Sciatic nerve (tissue), 2 donors: ENCODE measurements around the gene CLEC16A. TPM values are rescaled to one million over a fixed set of nuclear protein-coding genes. Genes with fewer than 3 reads are reported as not detected.
A peak's percentile ranks its signal among the peaks of the same experiment; 100 is the strongest.

Source experiments
- ATAC-seq: fragments of 200-7000 bp; cut with Tn5 transposase; one replicate; pipeline ENCODE4 v1.9.1; 2020; ENCODE audit warnings: mild to moderate bottlenecking, moderate library complexity
- DNase-seq: peaks from one replicate; pipeline ENCODE4 v3.0.0-alpha.2; 2020; ENCODE audit warnings: low spot score
- intact Hi-C: fragments of 100-400 bp; cut with DNase I; formaldehyde crosslinking; loops from one replicate; pipeline ENCODE4 v1.14.2; 2022
- total RNA-seq: library from RNA; stranded (reverse); fragmentation: NEBNext Ultra II Directional; extraction: Animal tissue kit (Norgen Biotek cat#: 25700); gene quantifications from one replicate; pipeline ENCODE4 v1.2.1, GENCODE V29; 2021
- donor health status: DM: no; HTN: no; CAD: no.
- donor health status: DM: no; HTN: no; CAD: no.

CLEC16A gene
- total RNA-seq, 1 donor from 2014 or later = 39.4 TPM

GRCh38 chr16:11045441-11045840 is 101.1 kb downstream of the CLEC16A start:
- no peak for ATAC-seq
- intact Hi-C loops = no loop called here
- DNase-seq = no peak

DNA sequence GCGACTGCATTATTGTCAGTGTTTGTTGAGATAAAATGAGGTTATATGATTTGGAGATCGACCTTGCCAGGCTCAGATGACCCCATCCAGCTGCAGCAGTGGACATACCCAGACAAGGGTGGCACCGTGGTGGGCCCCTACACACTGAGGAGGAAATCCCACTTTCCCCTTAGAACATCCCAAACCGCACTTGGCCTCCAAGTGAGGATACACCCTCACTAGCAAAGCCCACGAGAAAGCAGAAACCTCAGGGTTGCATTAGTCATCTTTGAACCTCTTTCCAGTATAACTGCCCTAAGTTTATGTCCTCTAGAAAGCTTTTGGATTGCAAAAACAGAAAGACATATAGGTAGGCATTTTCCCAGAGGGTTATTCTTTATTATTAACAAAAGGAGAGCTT is 101.5 kb downstream of the CLEC16A start:
- DNase-seq = no peak
- intact Hi-C loops = no loop called here
- peak; percentile 66 for ATAC-seq

GRCh38 chr16:11046382-11046931 is 102.1 kb downstream of the CLEC16A start:
- intact Hi-C loops = no loop called here
- DNase-seq (no peak), ATAC-seq (peak; percentile 29)

GRCh38 chr16:11047057-11047456 is 102.7 kb downstream of the CLEC16A start:
- intact Hi-C loops = no loop called here
- DNase-seq (no peak), ATAC-seq (peak; percentile 88)

GRCh38 chr16:11047939-11048800 is 103.8 kb downstream of the CLEC16A start:
- no peak for ATAC-seq
- peak; percentile 36 for DNase-seq
- intact Hi-C loops = loop anchor here (2.0 kb wide), 1 partner anchor 77 kb away; no protein-coding TSS in a partner anchor

DNA sequence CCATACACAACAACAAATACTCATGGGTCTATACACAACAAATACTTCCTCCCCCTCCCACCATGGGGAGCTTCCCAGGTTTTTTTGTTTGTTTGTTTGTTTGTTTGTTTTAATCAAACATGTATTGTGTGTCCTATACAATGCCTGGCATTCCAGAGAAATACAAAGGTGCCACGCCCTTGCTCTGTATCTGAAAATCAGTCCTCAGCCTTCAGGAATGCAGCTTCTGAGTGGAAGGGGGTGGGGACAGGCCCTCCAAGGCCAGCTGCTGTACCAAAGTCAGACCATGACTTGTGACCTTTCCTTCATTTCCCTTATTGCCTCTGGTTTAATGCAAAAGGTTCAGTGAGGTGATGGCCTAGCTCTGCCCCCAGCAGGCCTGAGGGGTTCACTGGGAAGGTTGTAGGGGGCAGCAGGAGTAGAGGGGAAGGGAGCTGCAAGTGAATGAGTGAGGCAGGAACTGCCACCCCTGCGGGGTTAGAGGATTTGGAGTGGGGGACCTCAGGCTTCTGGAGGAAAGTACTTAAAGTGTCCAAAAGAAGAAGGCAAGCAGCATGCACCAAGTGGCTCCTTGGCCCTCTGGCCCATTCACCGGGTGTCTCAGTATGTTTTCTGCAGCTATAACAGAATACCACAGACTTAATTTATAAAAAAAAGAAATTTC is 105.2 kb downstream of the CLEC16A start:
- intact Hi-C loops = loop anchor here (2.0 kb wide), 1 partner anchor 75 kb away; no protein-coding TSS in a partner anchor
- no peak for ATAC-seq
- no peak for DNase-seq

DNA sequence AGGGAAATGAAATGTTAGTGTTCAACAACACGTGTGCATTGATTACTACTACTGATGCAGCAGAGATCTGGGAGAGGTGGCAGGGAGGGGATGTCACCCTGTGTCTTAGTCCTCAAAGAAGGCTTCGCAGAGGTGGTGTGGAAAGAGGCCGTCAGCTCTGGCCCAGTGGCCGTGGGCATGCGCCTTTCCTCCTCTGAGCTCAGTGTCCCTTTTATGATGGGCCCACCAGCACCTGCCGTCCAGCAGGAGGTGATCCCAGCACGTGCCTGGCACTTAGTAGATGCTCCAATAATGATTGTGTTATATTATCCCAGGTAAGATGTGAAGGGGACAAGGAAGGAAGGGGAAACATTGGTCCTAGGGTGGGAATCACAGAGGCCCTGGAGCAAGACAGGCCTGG is 106.2 kb downstream of the CLEC16A start:
- DNase-seq = no peak
- intact Hi-C loops = no loop called here
- ATAC-seq = no peak

DNA sequence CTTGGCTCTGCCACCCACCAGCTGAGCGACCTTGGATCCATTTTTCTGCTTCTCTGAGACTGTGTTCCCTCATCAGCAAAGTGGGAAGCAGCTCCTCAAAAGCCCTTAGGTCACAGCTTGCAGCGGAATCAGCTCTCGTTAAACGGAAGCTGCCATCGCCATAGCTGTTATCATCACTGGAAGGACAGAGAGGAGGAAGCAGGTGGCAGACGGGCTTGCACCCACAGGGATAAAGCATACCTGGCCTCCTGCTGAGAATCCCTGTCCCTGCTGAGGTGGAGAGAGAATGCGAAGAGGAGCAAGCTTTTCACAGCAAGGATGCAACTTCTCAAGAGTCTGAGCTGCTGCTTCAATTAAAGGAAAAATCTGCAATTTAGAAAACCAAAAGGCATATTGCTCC is 106.6 kb downstream of the CLEC16A start:
- DNase-seq (no peak), ATAC-seq (no peak)

DNA sequence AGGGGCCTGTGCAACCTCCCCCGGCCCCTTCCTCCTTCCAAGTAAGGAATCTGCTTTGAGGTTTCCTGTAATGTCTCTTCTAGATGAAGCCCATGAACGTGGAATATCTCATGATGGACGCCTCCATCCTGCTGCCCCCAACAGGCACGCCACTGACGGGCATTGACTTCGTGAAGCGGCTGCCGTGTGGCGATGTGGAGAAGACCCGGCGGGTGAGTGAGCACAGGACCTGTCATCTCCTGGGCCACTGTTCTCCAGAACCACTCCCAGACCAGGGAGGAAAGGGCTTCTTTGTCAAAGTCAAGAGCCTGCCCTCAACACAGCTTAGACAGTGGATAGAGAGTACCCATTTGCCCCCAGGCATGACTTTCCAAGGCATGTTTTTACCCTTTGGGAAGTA is 107.1 kb downstream of the CLEC16A start:
- ATAC-seq = no peak
- intact Hi-C loops = no loop called here
- DNase-seq = no peak

More for the DNA sequence above, 106.6 kb downstream of the CLEC16A start:
- intact Hi-C loops = no loop called here

GRCh38 chr16:11051879-11052808 is 107.8 kb downstream of the CLEC16A start:
- no peak for DNase-seq
- intact Hi-C loops = no loop called here
- no peak for ATAC-seq

DNA sequence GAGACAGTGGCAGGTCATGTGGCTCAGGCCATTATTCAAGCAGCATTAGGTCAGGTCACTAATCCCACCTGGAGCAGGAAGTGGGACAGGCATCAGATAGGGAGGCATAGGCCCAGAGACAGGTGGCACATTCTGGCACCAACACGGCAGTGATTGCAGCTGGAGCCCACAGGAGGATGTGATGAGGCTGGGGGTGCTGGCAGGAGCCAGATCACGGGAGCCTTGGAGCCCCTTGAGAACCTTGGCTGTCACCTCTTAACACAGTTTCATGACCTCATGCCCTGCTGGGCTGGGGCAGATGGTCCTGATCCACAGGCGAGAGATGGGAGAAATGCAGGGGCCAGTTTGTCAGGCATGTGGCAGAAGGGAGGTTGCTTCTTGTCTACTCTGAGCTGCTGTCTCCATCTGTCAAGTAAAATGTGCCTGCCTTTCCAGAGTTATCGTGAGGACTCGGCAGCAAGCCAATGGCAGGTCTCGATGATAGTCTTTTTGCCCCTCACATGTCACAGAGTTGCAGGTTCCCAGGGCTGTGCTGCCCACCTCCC is 109.6 kb downstream of the CLEC16A start:
- intact Hi-C loops = no loop called here
- peak; percentile 46 for DNase-seq
- ATAC-seq = no peak

DNA sequence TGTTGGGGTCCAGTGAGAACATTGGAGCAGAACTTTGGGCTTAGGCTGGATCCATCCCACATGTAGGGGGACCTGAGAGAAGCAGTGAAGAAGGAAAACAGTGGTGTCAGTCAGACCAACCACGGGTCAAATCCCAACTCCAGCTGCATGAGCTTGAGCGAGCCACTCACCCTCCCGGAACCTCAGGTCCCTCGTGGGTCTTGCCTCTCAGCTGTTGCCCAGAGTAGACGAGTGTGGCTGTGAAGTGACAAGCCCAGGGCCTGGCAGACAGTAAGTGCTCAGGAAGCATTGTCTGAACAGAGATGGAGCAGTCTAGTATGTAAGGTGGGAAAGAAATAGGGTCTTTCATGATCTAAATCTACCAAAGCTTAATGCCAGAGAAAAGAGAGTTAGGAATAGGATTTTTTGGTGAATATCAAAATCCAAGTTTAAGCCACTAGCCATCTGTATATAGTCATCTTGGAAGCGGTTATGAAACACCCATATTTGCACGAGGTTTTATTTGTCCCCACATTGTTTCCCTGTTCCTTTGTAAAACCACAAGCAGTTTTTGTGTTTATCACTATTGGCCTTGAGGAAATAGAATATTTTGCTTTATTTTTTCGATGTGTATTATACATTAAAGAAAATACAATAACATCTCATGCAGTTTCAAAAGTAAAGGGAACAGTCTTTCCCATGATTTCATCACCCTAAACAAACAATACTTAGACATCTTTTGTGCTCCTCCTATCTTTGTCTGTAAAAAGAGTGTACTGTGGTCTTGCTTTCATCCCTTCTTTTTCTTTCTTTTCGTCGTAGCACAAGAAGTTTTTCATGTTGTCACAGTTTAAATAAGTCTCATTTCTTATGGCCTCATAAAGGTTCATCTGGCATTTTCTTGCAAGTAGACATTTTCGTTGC is 112.0 kb downstream of the CLEC16A start:
- DNase-seq (no peak), ATAC-seq (peak; percentile 34)
- intact Hi-C loops = no loop called here

GRCh38 chr16:11056993-11057649 is 112.8 kb downstream of the CLEC16A start:
- intact Hi-C loops = no loop called here
- ATAC-seq (peak; percentile 43), DNase-seq (peak; percentile 47)

GRCh38 chr16:11057711-11058345 is 113.5 kb downstream of the CLEC16A start:
- DNase-seq (peak; percentile 12), ATAC-seq (peak; percentile 10)
- intact Hi-C loops = no loop called here

- ATAC-seq = no peak
- DNase-seq = no peak
- intact Hi-C loops = no loop called here
Measured at GRCh38 chr16:11058832-11059231, 114.5 kb downstream of the CLEC16A start.

DNA sequence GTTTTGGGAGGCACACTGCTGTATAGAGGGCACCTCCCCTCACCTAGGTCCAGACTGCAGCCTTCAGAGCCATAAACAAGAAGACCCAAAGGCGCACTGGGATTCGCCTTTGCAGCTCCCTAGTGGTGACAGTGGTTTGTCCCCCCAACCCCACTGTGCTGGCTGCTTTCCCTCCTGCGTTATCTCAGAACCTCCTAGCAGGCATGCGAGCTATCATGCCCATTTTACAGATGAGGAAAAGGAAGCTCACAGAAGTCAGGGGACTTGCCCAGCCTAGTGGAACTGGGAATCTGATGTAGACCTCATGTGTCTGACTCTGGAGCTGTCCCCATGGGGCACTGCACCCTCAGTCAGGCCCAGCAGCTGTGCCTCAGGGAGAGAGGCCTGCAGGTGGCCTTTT is 115.2 kb downstream of the CLEC16A start:
- ATAC-seq (no peak), DNase-seq (no peak)
- intact Hi-C loops = no loop called here

- no peak for ATAC-seq
- no peak for DNase-seq
- intact Hi-C loops = no loop called here
Measured at GRCh38 chr16:11060364-11060763, 116.0 kb downstream of the CLEC16A start.
